HL-60/S4 treated with retinoic acid at 250 ng/mL for 4 days and 3 days (cell line): ENCODE measurements around the gene CHERP.
"Not testable (repeated sequence)": the region's sequence is repeated elsewhere in the genome, so short reads cannot be mapped to it uniquely, and the experiment has no call there.

Experiments
- in situ Hi-C: fragments of 300-500 bp; cut with MboI; formaldehyde crosslinking; loops from 2 replicates; pipeline ENCODE4 v1.7.0; 2022; ENCODE audit warnings: low sequenced_read_pairs

Gene CHERP

DNA sequence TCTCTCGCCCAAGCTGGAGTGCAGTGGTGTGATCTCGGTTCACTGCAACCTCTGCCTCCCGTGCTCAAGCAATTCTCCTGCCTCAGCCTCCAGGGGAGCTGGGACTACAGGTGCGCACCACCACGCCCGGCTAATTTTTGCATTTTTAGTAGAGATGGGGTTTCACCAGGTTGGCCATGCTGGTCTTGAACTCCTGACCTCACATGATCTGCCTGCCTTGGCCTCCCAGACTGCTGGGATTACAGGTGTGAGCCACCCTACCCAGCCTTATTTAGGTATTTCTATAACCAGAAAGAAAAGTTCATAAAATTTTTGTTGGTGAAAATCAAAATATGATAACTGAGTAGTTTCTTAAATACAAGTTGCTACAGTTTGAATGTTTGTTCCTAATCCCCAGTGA lies 1.5 kb upstream of the CHERP start:
- in situ Hi-C loops: not testable (repeated sequence)

DNA sequence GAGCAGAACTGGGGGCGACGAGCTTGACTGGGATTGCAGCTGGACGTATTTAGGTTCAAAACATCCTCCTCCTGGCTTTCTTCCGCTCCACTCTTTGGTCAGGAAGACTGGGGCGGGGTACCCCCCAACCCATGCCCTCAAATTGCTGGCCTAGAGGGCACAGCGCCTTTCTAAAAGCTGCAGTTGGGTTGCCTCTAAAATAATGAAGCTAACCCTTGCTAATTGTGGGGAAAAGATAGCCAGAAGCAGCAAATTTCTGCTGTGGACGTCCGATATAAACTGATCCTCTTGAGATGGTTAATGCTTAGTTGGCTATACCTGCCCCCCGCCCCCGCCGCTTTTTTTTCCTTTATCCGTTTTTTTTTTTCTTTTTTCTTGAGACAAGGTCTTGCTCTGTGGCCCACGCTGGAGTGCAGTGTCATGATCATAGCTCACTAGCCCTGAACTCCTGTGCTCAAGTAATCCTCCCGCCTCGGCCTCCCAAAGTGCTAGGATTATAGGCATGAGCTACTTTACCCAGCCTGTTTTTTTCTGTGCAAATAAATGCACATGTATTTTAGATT lies 754 bp upstream of the CHERP start:
- in situ Hi-C loops: no loop called here

DNA sequence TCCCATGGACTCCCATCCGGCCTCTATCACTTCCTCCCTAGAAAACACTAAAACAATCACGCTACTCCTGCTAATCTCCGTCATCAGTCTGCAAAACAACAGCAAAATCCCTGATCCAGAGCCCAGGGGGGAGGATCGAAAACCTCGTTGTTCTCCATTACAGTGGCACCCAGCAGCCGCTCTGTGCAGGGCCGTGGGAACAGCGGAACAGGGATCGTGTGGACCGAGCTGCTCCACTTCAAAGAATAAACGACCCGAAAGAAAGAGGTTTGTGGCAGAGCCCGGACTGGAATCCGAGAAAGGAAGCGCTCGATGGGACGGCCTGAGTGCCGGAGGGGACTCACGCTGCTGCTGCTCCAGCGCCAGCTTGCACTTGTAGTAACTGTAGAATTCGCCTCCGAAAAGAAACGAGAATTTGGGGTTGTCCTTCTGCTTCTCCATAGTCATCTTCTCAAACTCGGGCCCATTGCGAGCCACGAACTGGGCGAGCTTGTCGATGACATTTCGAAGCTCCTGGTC lies 652 bp downstream of the CHERP start:
- in situ Hi-C loops: no loop called here

DNA sequence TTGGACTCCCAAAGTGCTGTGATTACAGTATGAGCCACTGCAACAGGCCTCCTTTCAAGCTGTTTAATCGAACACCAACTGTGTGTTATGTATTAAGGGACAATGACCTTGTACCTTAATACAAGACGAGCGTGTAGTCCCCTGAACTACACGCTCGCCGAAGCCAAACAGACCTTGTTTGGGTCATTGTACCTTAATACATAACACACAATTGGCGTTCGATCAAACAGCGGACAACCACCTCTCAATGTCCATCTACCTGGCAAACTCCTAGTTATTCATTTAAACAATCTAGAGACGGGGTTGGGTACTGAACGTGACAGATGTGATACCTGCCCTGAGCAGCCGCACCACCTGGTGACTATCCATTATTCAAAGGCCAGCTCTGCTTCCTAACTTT lies 1.3 kb downstream of the CHERP start:
- in situ Hi-C loops: no loop called here

DNA sequence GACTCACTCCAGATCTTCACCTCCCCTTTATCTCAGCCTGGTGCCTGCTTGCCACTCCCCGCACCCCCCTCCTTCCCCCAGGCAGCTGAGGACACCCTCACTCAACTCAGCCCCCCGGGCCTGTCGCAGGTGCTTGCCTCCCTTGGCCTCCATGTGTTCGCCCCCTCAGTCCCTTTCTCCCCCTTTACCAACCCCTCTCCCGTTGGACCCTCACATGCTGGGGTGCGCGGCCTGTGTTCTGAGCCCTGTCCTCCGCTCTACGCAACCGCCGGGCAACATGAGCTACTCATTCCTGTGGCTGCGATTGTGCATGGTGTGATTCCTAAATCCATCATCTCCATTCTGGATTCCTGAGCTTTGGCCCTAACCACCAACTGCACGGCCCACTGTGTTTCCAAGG lies 5.1 kb downstream of the CHERP start:
- in situ Hi-C loops: no loop called here

DNA sequence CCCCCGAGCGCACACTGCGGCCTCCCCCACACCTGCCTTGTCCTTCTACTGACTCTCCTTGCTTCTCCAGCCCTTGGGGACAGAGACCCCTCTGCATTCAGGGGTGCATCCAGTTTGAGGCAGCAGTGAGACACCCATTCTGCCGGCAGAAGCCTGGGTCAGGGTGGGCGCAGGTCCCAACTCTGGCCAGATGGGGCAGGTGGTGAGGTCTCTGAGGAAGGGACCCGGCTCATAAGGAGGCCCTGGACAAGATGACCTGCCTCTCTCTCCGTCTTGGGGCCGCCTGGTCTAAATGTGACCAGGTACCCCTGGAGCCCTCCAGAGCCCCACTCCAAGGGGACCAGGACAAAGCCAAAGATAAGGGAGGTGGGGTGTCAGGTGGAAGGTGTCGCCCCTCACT lies 6.1 kb downstream of the CHERP start:
- in situ Hi-C loops: no loop called here

DNA sequence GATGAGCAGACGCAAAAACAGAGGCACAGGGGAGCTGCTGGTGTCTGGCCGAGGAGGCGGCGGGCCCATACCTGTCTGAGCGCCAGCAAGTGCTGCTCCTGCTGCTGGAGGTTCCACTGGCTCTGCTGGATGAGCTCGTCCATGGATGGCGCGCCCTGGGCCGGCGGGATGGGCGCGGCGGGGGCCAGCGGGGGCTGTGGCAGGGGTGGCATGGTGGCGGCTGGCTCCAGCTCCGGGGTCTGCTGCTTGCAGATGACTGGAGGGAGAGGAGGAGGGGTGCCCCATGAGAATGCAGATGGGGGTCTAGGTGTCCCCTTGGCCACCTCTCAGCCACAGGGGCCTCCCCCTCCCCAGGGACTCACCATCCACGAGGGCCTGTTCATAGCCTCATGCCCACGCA lies 6.9 kb downstream of the CHERP start:
- in situ Hi-C loops: no loop called here

DNA sequence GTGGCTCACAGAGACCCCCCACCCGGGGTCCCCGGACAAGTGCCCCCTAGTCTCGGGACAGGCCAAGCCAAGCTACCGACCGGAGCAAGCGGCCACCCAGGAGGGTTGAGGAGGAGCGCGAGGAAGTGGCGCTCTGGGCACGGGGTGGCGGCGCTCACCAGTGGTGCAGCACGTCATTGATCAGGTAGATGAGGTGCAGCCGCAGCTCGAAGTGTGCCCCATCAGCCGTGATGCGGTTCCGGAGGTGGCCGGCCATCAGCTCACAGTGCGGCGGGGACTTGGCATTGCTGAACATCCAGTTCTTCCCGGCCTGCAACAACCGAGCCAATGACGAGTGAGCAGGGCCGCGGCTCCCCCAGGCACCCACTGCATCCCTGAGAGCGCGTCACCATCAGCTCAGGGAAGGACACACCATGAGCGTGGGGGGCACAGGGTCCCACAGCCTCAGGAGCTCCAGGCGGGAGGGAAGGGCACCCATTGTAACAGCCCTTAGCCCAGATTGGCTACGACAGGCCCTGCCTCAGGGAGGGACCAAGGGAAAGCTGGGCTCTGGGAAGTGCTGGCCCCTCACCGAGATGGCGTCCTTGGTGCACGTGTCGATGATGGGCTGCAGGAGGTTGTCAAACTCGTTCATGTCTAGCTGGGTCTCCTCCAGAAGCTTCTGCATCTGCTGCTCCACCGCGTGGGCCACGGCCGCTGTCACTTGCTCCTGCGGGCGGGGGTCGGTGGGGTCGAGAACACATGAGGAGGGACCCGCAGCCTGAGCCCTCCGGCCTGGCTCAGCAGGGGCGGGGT lies 9.6 kb downstream of the CHERP start:
- in situ Hi-C loops: no loop called here

DNA sequence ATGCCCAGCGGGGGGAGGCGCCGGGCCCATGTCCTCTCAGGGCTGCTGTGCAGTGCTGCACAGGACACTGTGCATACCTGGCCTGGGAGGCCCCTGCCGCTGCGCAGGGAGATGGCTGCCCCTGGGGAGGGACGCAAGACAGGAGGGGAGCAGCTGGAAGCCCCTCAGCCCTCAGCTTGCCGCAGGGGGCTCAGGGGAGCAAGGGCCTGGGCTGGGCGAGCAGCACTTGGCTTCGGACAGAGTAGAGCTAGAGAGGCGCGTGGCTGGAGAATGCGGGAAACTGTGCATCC lies 10.9 kb downstream of the CHERP start:
- in situ Hi-C loops: no loop called here

DNA sequence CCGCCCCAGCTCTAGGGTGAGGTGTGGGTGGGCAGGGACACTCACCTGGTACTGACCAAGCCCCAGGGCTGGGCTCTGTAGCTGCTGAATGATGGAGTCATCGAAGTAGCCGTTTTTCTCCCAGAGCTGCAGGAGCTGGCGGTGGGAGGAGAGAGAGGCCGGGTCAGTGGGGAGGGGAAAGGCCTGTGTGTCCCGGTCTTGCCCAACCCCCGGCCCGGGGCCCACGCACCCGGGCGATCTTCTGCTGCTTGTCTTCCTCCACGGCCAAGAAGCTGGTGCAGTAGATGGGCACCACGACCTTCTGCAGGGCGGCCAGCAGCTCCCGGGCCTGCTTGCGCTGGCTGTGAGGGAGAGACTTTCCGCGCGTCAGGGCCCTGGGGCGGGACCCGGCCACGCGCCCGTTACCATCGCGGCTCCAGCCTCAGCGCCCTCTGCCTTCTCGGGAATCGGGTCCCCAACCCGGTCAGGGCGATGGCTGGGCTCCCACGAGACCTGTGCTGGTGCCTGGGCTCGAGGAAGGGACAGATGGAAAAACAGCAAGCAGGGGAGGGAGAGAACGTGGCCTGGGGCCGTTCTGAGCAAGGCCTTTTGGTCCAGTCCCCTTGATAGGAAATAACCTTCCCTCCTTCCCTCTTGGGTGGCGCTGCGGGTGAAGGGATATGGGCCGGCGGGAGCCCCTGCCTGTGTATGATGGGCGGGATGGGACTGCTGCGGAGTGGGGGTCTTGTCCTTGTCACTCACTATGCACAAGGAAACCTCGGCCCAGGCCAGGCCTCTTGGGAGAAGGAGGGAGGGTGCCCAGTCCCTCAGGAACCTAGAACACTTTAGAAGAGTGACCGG lies 11.5 kb downstream of the CHERP start:
- in situ Hi-C loops: no loop called here

DNA sequence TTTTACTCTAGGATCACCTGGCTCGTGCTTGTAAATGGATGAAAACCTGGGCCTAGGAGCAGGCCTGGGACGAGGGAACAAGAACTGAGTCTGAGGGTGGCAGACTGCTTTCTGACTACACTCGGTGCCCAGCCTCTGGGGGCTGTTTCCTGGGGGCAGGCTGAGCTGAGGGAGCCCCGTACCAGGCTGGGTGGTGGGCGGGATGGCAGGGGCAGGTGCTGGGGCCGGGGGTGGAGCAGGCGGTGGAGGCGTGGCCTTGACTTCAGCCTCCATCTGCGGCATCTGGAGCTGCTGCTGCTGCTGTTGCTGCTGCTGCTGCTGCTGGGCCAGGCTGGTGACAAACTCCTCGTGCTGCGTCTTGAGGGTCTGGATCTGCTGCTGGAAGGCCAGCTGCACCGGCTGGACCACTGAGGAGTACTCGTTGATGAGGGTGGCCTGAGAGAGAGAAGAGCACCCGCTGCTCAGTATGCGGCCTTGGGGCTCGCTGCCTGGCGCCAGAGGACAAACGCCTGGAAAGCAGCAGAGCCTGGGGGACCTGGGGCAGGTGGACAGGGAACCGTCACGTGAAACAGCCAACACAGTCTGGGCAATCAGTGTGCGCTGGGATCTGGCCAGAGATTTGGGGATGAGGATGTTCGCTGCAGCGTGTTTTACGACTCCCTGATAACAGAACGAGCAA lies 12.6 kb downstream of the CHERP start:
- in situ Hi-C loops: no loop called here

DNA sequence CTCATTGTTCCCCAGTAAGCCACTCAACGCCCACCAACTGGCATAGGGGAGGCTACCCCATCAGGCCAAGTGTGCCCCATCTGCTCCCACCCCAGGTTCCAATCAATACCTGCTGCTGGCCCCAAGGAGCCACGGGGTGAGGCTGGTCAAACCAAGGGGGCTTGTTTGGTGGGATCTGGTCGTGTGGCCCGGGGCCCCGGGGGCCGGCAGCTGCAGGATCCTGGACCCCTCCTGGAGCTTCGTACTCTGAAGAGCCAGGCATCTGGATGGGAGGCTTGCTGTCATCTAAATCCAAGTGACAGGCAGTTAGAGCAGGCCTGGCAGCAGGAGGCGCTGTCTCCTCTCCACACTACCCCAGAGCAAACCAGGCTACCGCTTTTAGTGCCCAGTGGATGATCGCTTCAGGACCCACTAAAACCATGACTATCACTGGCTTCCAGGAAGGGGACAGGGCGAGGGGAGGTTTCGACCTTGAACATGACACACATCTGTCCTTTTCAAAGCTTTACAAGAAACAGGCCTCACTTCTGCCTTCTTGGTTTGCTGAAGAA lies 14.2 kb downstream of the CHERP start:
- in situ Hi-C loops: no loop called here

DNA sequence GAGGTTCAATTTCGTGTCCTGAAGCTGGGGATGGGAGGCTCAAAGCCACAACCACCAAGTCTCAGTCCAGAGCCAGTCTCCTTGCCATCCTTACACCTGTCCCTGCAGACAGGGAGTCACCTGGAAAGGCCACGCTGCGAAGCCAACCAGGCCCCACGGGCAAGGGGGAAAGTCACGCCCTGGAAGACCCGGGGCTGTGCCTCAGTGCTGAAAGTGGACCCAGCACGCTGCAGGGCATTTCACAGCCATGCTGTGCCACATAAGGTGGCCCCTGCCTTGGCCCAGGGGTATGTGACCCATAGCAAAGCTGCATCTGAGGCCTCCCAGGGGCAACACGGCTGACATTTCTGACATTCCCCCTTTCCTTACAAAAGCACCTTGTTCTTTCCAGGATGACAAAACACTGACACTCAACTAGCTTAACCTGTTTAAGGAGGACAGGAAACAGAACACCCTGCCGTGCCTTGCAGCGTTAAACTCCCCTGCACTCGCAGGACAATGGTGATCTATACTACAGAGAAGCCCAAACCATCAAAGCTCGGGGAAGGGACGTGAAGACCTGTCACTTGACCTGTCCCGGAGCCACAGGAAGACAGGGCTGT lies 14.8 kb downstream of the CHERP start:
- in situ Hi-C loops: no loop called here

DNA sequence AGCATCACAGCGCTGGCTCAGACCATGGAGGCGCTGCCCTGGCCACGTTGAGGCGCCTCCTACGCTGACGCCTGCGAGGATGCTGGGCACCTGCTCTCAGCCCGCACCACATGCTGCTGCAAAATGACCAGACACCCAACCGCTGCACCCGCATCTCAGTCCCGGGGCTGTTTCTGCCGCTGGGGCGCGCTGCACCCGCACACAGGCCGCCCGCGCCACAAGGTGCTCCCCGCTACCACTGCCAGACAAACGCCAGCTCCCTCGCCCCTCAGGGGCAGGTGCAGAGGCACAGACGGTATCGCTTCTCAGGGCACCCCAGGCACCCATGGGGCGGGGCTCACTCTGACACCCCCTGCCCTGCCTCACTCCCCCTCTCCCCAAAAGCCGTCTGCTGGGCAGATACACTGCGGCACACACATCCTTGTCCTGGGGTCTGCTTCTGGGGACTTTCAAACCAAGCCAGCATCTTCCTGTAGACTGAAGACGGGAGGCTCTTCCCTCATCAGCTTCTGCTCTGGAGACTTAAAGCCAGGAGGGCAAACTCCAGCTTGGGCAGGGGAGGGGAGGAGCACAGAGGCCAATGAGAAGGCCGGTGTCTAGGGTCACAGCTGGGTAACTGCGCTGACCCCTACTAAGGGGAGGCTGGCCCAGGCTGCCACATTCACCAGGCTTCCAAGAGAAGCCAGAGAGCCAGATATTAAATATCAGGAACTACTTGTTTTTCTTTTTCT lies 16.3 kb downstream of the CHERP start:
- in situ Hi-C loops: no loop called here

DNA sequence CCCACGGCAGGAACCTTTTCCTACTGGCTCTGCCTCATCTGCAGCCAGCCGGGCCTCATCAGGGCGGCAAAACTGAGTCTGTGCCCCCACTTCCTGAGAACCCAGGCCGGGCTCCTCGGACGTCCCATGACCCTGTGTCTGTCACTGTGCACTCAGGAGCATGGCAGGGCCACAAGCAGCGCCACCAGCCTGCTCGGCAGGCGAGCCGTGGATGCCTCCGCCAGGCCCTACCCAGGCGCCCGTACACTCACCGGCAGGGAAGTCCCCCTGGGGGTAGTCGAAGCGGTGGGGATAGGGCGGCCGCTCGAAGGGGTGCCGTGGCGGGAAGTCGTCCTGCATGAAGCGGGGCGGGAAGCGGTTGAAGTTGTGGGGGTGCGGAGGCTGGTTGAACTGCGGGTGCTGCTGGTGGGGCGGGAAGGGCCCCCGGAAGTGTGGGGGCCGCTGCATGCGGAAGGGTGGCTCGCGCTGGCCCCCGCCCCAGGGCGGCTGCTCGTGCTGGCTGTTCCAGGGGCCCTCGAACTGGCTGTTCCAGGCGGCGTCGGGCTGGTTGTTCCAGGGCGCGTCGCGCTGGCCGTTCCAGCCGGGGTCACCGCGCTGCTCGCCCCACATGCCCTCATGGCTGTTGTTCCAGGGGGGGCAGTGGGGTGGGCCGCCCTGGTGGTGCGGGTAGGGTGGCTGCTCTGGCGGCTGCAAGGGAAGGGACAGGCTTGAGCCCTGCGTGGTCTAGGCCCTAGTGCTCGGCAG lies 17.1 kb downstream of the CHERP start:
- in situ Hi-C loops: no loop called here

DNA sequence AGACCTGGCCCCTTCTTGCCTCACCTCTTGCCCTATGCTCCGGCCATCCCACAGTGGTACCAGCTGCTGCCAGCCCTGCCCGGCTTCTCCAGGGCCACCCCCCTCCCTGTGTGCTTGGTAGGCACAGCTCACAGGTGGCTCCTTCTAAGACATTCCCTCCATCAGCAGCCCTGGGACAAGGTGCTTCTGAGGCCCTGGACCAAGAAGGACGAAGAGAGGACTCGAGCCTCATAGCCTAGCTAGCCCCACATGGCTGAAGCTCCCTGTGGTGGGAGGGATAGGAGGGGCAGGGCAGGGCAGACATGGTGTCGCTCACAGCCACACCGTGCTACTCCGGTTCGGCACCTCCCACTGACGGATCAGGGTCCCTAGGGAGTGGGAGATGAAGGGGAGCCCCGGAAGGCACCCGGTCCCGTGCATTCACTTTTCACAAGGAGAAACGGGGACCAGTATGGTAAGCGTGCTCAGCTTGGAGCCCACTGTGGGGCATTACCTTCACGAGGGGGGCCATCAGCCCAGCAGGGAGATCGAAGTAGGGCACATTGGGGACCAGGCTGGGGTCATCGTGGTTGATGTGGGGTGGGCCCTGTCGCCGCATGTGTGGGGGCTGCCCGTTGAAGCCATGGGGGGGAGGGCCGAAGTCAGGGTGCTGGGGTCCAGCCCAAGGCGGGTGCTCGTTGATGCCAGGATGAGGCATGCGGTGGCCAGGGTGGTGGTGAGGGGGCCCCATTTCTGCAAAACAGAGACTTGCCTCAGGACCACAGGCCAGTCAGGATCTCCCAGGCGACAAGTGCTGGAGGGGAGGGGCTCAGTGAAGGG lies 19.5 kb downstream of the CHERP start:
- in situ Hi-C loops: no loop called here

DNA sequence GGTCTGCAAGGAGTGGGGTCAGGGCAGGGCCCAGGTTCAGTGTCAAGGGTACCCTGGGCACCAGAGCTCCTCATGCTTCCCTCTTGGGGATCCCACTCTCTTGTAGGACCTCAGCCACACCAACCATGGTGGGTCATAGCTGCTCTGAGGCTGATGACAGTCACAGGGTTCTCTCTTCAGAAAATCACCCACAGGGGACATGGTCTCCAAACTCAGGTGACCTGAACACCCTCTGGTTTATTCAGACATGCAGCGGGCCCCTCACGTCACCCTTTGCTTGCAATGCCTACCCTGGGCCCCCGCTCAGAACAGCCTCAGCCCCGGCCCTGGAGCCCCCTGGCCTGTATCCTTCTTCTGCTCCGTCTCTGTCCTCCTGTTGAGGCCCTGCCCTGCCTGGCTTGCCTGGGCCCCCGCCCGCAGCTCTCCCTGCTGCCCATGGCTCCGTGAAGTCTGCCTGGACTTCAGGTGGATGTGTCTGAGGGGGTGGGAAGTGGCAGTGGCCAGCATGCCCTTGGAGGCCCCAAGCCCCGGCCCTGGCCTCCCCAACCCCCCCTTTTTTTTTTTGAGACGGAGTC lies 20.4 kb downstream of the CHERP start:
- in situ Hi-C loops: no loop called here

DNA sequence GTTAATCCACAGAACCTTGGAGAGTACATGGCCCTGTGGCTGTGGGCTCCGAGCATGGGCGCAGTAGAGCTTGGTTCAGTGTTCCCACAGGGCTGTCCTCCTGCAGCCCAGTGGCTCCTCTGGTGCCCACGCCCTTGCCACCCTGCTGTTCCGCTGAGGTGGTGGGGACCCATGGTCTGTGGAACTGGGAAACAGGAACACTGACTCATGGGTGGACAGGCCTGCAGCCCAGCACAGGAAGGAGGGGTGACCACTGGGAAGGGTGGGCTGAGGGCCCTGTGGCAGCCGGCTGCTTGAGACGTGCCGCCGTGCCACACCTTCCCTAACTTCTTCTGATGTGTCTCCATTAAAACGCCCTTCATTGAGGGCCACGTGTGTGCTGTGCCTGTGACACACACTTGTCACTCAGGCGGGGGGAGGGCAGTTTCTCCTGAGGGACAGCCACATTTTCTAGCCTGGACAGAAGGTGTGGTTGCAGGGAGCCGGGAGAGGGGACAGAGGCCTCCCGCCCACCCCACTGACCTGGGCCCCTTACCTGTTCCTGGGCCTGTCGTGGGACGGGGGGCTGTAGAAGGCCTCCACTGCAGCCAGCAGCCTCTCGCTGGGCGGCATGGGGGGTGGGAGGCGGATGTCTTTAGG lies 21.1 kb downstream of the CHERP start:
- in situ Hi-C loops: no loop called here
